Measurements from ENCODE around the gene KLHL20.
A peak's percentile ranks its signal among the peaks of the same experiment; 100 is the strongest.
"Not testable (repeated sequence)": the region's sequence is repeated elsewhere in the genome, so short reads cannot be mapped to it uniquely, and the experiment has no call there.

The KLHL20 gene

GRCh38 chr1:173714759-173715537 lies at the start of gene KLHL20:
KLHL20 (plus strand) TSS chr1:173714981; CDS start chr1:173716044, 1,063 bp downstream.
- DNase-seq (ENCODE audit: low read depth): peak; percentile 64

- DNase-seq (ENCODE audit: low read depth): no peak
These were observed 48.1 kb upstream of the KLHL20 start for GRCh38 chr1:173666646-173667045.

GRCh38 chr1:173669491-173669941 lies 45.3 kb upstream of the KLHL20 start, which contains the start of gene ANKRD45:
ANKRD45 (minus strand) TSS chr1:173669851; CDS start chr1:173659418, 10,433 bp downstream.
- DNase-seq (ENCODE audit: low read depth): no peak

- DNase-seq (ENCODE audit: low read depth): not testable (repeated sequence)
These were observed 40.3 kb upstream of the KLHL20 start for GRCh38 chr1:173674496-173674895.

- DNase-seq (ENCODE audit: low read depth): not testable (repeated sequence)
These were observed 34.6 kb upstream of the KLHL20 start for GRCh38 chr1:173680152-173680551.

- DNase-seq (ENCODE audit: low read depth): no peak
These were observed 32.6 kb upstream of the KLHL20 start for GRCh38 chr1:173682184-173682583.

GRCh38 chr1:173683838-173684237 lies 30.9 kb upstream of the KLHL20 start:
- not testable (repeated sequence) for DNase-seq (ENCODE audit: low read depth)

GRCh38 chr1:173685121-173685520 lies 29.7 kb upstream of the KLHL20 start:
- not testable (repeated sequence) for DNase-seq (ENCODE audit: low read depth)

GRCh38 chr1:173688300-173688699 lies 26.5 kb upstream of the KLHL20 start:
- DNase-seq (ENCODE audit: low read depth): no peak

- DNase-seq (ENCODE audit: low read depth): no peak
These were observed 21.5 kb upstream of the KLHL20 start for GRCh38 chr1:173693238-173693637.

- DNase-seq (ENCODE audit: low read depth): not testable (repeated sequence)
These were observed 13.5 kb upstream of the KLHL20 start for GRCh38 chr1:173701299-173701698.

- DNase-seq (ENCODE audit: low read depth): no peak
These were observed 12.0 kb upstream of the KLHL20 start for GRCh38 chr1:173702736-173703135.

GRCh38 chr1:173705117-173705516 lies 9.7 kb upstream of the KLHL20 start:
- DNase-seq (ENCODE audit: low read depth): no peak

- no peak for DNase-seq (ENCODE audit: low read depth)
These were observed 6.0 kb upstream of the KLHL20 start for GRCh38 chr1:173708787-173709186.

- no peak for DNase-seq (ENCODE audit: low read depth)
These were observed 381 bp upstream of the KLHL20 start for GRCh38 chr1:173714441-173714758.

GRCh38 chr1:173715538-173715844 lies 710 bp downstream of the KLHL20 start:
- no peak for DNase-seq (ENCODE audit: low read depth)

GRCh38 chr1:173717238-173717637 lies 2.5 kb downstream of the KLHL20 start:
- no peak for DNase-seq (ENCODE audit: low read depth)

- DNase-seq (ENCODE audit: low read depth): not testable (repeated sequence)
These were observed 16.6 kb downstream of the KLHL20 start for GRCh38 chr1:173731331-173731730.

GRCh38 chr1:173733912-173734311 lies 19.1 kb downstream of the KLHL20 start:
- DNase-seq (ENCODE audit: low read depth): no peak

- not testable (repeated sequence) for DNase-seq (ENCODE audit: low read depth)
These were observed 21.3 kb downstream of the KLHL20 start for GRCh38 chr1:173736104-173736503.

- DNase-seq (ENCODE audit: low read depth): no peak
These were observed 27.6 kb downstream of the KLHL20 start for GRCh38 chr1:173742203-173742886.

GRCh38 chr1:173744651-173745050 lies 29.9 kb downstream of the KLHL20 start:
- DNase-seq (ENCODE audit: low read depth): no peak

GRCh38 chr1:173749137-173749536 lies 34.4 kb downstream of the KLHL20 start:
- no peak for DNase-seq (ENCODE audit: low read depth)
